RWPE1 (cell line): ENCODE measurements around the gene PRRT1.

Experiments
- CTCF ChIA-PET: fragments of 350-600 bp; sonication (Branson Sonifier 250); formaldehyde crosslinking; extraction: SDS; loops from one replicate; lab custom pipeline; 2021; lab: Yijun Ruan, JAX
- POLR2A ChIA-PET: fragments of 400-600 bp; formaldehyde crosslinking; extraction: SDS; loops from one replicate; lab custom pipeline; 2020; ENCODE audit warnings: antibody characterized with exemption; ENCODE audit not compliant: low non-redundant PET; lab: Yijun Ruan, JAX
- DNase-seq: peaks from one replicate; pipeline ENCODE4 v3.0.0; 2012; ENCODE audit warnings: low spot score
- H3K27ac ChIP-seq: fragments of 450-650 bp; 2 replicates; pipeline ENCODE4 v1.5.1; 2017
- TF ChIP-seq, protein P1 (sequence below): fragments of 450-650 bp; conservative IDR thresholded peaks from 2 replicates; pipeline ENCODE4 v1.5.1; 2017; ENCODE audit warnings: low read depth, mild to moderate bottlenecking

PRRT1 gene

DNA sequence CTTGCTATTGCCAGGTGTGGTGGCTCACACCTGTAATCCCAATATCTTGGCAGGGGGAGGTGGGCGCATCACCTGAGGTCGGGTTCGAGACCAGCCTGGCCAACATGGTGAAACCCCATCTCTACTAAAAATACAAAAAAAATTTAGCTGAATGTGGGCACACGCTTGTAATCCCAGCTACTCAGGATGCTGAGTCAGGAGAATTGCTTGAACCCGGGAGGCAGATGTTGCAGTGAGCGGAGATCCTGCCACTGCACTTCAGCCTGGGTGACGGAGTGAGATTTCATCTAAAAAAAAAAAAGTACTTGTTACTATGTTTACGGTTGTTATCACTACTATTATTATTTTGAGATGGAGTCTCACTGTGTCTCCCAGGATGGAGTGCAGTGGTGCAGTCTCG is 5.2 kb upstream of the PRRT1 start:
- ChIA-PET CTCF (no interaction called here), POLR2A (no interaction called here)
- no peak for DNase-seq
- TF ChIP-seq, protein P1, sequence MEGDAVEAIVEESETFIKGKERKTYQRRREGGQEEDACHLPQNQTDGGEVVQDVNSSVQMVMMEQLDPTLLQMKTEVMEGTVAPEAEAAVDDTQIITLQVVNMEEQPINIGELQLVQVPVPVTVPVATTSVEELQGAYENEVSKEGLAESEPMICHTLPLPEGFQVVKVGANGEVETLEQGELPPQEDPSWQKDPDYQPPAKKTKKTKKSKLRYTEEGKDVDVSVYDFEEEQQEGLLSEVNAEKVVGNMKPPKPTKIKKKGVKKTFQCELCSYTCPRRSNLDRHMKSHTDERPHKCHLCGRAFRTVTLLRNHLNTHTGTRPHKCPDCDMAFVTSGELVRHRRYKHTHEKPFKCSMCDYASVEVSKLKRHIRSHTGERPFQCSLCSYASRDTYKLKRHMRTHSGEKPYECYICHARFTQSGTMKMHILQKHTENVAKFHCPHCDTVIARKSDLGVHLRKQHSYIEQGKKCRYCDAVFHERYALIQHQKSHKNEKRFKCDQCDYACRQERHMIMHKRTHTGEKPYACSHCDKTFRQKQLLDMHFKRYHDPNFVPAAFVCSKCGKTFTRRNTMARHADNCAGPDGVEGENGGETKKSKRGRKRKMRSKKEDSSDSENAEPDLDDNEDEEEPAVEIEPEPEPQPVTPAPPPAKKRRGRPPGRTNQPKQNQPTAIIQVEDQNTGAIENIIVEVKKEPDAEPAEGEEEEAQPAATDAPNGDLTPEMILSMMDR = no peak
- H3K27ac ChIP-seq = no peak overlapping the region

DNA sequence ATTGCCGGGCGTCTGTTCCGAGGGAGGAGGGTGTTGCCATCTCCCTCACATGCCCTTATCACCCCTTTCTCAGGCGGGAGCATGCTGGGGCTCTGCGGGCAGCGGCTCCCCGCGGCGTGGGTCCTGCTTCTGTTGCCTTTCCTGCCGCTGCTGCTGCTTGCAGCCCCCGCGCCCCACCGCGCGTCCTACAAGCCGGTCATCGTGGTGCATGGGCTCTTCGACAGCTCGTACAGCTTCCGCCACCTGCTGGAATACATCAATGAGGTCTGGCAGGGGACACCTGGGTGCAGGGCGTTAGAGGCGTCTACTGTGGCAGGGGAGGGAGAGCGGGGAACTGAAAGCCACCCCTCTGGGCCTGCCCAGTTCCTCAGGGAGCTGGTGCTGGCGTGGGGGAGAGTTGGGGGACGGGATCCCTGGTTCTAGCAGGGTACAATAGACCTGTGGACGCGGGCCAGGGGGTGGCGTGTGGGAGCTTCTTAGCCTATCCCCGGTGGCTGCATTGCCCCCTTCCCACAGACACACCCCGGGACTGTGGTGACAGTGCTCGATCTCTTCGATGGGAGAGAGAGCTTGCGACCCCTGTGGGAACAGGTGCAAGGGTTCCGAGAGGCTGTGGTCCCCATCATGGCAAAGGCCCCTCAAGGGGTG is 2.9 kb upstream of the PRRT1 start:
- ChIA-PET CTCF (interaction anchor here (0.5 to 1.3 kb wide), 9 partner anchors 14 to 1513 kb away, joined by 3 to 22 read pairs (median 3); no protein-coding TSS in a partner anchor), POLR2A (interaction anchor here (1.0 kb wide), 1 partner anchor 36 kb away, joined by 3 read pairs; no protein-coding TSS in a partner anchor)
- peak; percentile 67 for DNase-seq
- H3K27ac ChIP-seq = peak overlapping the region; percentile 97
- TF ChIP-seq, protein P1 = peak; percentile 70

DNA sequence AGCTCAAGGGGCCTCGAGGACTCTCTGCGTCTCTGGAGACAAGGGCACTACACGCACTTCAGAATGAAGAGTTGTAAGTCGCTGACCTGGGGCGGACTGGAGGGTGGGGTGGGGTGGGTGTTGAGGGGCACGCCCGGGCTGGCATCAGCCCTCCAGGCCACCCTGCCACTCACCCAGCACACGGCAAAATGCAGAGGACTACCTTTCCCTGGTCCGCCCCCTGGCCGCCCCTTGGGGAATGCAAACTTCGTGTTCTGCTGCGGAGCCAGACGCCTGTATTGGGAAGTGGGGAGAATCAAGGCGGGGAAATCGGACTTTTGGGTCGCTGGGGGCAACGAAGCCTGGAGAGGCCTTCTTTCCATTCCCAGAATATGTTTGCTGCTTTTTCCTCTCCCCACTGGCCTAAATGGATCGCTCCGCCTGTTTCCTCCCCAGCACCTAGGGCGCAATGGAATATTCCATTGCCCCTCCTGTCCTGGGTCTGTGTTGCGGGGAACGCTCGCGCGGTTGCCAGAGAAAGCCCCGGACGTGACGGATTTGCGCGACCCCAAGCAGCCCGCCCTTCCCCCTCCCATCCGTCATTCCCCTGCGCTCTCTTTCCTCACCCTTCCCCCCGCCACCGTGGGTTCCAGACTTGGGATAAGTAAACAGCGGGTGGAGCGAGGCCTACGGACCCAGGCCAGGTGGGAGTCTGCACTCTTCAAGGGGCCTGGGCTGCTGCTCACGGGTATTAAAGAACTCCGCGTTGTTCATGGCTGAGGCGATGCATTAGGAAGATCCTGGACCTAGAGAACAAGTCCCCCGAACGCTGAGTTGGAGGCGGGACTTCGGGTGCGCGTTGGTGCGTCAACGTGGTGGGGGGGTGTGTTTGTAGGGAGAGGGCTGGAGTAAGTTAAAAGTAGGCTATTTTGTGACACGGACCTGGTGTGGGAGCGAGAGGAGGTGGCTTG is 2.1 kb upstream of the PRRT1 start, which contains the start of gene PPT2:
TSS of gene PPT2 (plus strand) at position 578 of the 950 bp plus-strand sequence. CDS start 454 bp downstream, outside the sequence.
- H3K27ac ChIP-seq = peak within 1 kb of the TSS; percentile 97
- peak; percentile 91 for DNase-seq
- POLR2A ChIA-PET = interaction anchor here (1.0 kb wide), 1 partner anchor 35 kb away, joined by 3 read pairs; no protein-coding TSS in a partner anchor
- TF ChIP-seq, protein P1 = no peak
- CTCF ChIA-PET = interaction anchor here (0.6 to 1.7 kb wide), 6 partner anchors 20 to 180 kb away, joined by 3 to 22 read pairs (median 4); no protein-coding TSS in a partner anchor

DNA sequence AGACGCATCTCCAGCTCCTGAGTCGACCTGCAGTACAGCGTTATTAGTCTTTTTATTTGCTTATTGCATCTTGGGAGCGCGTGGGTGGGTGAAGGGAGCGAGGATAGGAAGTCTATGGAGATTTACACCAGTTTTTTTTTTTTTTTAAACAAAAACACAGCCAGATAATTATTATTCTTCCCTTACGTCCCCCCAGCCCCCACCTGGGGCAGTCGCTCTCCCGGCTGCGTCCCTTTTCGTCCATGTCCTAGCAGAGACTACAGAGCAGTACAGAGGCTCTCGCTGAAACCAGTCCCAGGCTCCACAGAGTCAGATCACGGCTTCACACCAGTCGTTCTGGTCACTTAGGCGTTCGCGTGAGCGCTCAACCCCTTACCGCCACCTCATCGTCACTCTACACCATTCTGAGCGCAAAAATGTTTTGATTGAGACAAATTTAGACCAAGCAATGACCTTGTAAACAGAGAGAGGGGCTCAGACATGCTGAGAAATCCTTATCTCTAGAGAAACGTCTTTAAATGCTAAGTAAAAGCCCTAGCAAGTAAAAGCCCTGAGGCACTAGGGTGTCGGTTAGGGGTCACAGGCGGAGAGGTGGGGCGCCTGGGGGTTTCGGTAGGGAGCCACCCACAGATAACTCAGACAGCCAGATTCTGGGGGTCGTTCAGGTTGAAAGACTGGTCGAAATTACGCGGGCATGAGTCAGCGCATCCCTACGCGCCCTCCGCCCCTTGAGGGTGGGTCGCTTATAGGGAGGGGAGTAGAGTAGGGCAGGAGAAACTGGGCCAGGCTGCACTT is 1.2 kb upstream of the PRRT1 start:
- DNase-seq = peak; percentile 44
- TF ChIP-seq, protein P1 = no peak
- ChIA-PET CTCF (interaction anchor here (0.6 to 1.7 kb wide), 2 partner anchors 34 to 179 kb away, joined by 4 to 5 read pairs; no protein-coding TSS in a partner anchor), POLR2A (no interaction called here)
- peak overlapping the region; percentile 97 for H3K27ac ChIP-seq

DNA sequence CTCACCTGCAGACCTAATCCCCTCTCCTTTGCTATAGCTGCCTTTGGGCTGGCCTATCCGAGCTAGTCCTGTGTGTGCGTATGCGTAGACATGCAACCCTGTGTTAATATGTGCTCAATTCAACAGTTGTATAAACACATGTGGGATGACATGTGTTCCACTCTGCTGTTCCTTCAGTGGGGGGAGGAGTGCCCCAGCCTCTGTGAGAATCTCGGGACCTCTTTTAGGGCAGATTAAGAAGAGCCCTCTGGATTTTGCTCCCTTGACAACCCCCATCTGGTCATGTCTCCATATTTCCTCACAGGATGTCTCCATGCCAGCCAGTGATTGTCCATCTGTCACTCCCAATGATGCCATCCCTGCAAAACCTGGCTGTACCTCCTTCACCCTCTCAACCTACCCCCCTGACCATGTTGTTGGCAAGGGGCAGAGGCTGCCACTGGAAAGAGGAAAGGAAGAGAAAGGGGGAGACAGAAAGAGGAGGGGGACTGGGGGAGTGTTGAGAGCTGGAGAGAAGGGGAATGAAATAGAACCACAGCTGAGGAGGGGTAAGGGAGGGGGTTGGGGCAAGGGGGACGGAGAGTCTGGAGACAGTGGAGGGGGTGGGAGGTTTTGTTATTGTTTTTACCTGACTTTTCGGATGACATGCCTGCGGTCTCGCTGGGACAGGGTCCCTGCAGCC is 417 bp downstream of the PRRT1 start:
- TF ChIP-seq, protein P1 = no peak
- no peak for DNase-seq
- ChIA-PET CTCF (interaction anchor here (0.5 kb wide), 2 partner anchors 20 to 98 kb away, joined by 3 to 4 read pairs; no protein-coding TSS in a partner anchor), POLR2A (no interaction called here)
- H3K27ac ChIP-seq = peak overlapping the region; percentile 97
